Lower lobe of right lung (tissue), 2 donors: ENCODE measurements around the gene ANKS1B. TPM values are rescaled to one million over a fixed set of nuclear protein-coding genes. Genes with fewer than 3 reads are reported as not detected.

Experiments used
- ATAC-seq, 2 donors: fragments of 200-7000 bp; cut with Tn5 transposase; one replicate each; pipeline ENCODE4 v1.9.1; 2020 to 2022; ENCODE audit warnings: mild to moderate bottlenecking in 2 of 2, moderate library complexity in 2 of 2
- DNase-seq: peaks from one replicate; pipeline ENCODE4 v3.0.0-alpha.2; 2020
- H3K27ac ChIP-seq: fragments of 200-600 bp; one replicate; pipeline ENCODE4 v1.8.0; 2022
- H3K27me3 ChIP-seq: fragments of 200-600 bp; one replicate; pipeline ENCODE4 v1.8.0; 2022; ENCODE audit warnings: low read depth
- H3K36me3 ChIP-seq: fragments of 200-600 bp; one replicate; pipeline ENCODE4 v1.8.0; 2022; ENCODE audit warnings: mild to moderate bottlenecking
- H3K4me1 ChIP-seq: fragments of 200-600 bp; one replicate; pipeline ENCODE4 v1.8.0; 2022
- H3K4me3 ChIP-seq: fragments of 200-600 bp; one replicate; pipeline ENCODE4 v1.8.0; 2022; ENCODE audit warnings: mild to moderate bottlenecking
- H3K9me3 ChIP-seq: fragments of 200-600 bp; one replicate; pipeline ENCODE4 v1.8.0; 2022
- intact Hi-C: fragments of 100-400 bp; cut with DNase I; formaldehyde crosslinking; loops from one replicate; pipeline ENCODE4 v1.11.0; 2022
- total RNA-seq: library from RNA; stranded (reverse); fragmentation: NEBNext Ultra II Directional; extraction: Animal tissue kit (Norgen Biotek cat#: 25700); gene quantifications from one replicate; pipeline ENCODE4 v1.2.1, GENCODE V29; 2021
- TF ChIP-seq, protein P1 (sequence below): fragments of 200-600 bp; IDR thresholded peaks from one replicate; pipeline ENCODE4 v1.8.0; 2022; ENCODE audit warnings: antibody characterized with exemption, mild to moderate bottlenecking
- donor health status: DM: no; HTN: yes; CAD: no; lungs with severe emphysema.

Gene ANKS1B
- total RNA-seq, 1 donor from 2014 or later, result 4.0 TPM

DNA sequence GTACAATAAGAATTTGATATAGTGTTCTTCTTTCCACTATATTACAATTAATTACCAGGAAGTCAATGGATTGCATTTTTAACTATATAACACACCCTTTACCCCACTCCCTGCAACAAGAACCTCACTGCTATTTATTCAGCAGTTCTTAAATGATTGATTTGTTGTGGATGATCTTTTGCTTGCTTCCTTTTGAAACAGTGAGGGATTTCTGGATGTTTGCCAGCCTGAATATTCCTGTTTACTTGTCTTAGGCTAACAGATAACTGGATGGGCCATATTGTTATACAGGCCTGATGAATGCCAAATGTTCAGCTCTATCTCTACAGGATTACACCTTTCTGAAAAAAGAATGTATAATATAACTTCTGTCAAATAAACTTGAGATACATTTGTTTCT lies 842.1 kb downstream of the ANKS1B start:
- Histone ChIP-seq H3K4me1 (no peaks in the 10 kb centered on the region), H3K9me3 (no peaks in the 10 kb centered on the region), H3K36me3 (no peaks in the 10 kb centered on the region), H3K27me3 (no peaks in the 10 kb centered on the region), H3K27ac (no peak overlapping the region), H3K4me3 (no peak overlapping the region)
- DNase-seq, result no peak
- TF ChIP-seq, protein P1, sequence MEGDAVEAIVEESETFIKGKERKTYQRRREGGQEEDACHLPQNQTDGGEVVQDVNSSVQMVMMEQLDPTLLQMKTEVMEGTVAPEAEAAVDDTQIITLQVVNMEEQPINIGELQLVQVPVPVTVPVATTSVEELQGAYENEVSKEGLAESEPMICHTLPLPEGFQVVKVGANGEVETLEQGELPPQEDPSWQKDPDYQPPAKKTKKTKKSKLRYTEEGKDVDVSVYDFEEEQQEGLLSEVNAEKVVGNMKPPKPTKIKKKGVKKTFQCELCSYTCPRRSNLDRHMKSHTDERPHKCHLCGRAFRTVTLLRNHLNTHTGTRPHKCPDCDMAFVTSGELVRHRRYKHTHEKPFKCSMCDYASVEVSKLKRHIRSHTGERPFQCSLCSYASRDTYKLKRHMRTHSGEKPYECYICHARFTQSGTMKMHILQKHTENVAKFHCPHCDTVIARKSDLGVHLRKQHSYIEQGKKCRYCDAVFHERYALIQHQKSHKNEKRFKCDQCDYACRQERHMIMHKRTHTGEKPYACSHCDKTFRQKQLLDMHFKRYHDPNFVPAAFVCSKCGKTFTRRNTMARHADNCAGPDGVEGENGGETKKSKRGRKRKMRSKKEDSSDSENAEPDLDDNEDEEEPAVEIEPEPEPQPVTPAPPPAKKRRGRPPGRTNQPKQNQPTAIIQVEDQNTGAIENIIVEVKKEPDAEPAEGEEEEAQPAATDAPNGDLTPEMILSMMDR, result no peak
- ATAC-seq, result no peak
- intact Hi-C loops, result no loop called here

DNA sequence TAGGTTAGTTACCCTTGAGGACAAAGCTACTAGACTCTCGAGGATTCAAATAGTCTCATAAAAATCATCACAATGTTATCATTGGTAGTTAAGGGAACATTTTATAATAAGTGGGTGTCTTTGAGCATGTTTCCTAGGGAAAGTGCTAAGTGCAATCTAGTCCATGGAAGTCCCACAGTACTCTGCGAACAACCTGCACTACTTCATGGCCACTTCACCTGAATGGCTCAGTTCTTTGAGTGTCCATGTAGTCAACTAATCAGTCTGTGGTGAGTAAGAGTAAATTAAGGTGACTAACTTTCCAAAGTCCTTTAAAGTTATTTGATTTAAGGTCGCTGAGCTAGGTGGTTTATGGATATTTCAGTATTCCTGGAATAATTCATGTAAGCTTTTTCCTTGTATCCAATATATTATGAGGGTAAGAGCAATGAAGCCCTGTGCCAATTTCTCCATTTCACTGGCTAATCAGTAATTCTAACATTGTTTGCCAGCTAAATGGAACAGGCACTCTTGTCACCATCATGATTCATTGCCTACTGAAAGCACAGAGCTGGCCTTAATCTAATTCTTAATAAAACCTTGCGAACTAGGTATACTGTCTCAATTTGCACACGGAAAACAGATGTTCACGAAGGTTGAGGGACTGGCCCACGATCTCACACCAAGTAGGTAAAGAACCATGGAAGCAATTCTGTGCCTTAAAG lies 844.6 kb downstream of the ANKS1B start:
- peak in 1 of 2 donors; percentile 38 for ATAC-seq

DNA sequence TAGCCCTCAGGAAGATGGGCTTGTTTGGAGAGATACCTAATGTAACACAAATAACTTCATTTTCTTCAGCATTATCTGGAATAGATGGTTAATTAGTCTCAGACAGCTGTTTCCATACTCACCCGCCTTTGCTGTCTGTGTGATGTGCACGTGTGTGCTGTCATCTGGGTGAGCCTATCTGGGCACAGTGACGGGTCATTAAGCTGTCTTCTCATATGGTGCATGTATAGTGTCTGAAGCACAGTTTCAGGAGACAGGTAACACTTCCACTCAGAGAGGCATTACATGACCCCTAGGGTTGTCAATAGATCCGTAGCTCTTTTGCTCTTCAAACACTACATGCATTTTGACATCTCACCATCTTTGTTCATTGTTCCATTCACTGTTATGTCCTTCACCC lies 846.3 kb downstream of the ANKS1B start:
- Histone ChIP-seq H3K9me3 (no peaks in the 10 kb centered on the region), H3K4me3 (no peak overlapping the region), H3K36me3 (no peaks in the 10 kb centered on the region), H3K27ac (no peak overlapping the region), H3K27me3 (no peaks in the 10 kb centered on the region), H3K4me1 (no peaks in the 10 kb centered on the region)
- TF ChIP-seq, protein P1, result no peak
- intact Hi-C loops, result no loop called here
- no peak for DNase-seq
- no peak for ATAC-seq

More for the DNA sequence above, 844.6 kb downstream of the ANKS1B start:
- Histone ChIP-seq H3K36me3 (no peaks in the 10 kb centered on the region), H3K27ac (no peak overlapping the region), H3K27me3 (no peaks in the 10 kb centered on the region), H3K9me3 (no peaks in the 10 kb centered on the region), H3K4me1 (no peaks in the 10 kb centered on the region), H3K4me3 (no peak overlapping the region)
- intact Hi-C loops, result no loop called here
- DNase-seq, result no peak
- TF ChIP-seq, protein P1, result no peak

DNA sequence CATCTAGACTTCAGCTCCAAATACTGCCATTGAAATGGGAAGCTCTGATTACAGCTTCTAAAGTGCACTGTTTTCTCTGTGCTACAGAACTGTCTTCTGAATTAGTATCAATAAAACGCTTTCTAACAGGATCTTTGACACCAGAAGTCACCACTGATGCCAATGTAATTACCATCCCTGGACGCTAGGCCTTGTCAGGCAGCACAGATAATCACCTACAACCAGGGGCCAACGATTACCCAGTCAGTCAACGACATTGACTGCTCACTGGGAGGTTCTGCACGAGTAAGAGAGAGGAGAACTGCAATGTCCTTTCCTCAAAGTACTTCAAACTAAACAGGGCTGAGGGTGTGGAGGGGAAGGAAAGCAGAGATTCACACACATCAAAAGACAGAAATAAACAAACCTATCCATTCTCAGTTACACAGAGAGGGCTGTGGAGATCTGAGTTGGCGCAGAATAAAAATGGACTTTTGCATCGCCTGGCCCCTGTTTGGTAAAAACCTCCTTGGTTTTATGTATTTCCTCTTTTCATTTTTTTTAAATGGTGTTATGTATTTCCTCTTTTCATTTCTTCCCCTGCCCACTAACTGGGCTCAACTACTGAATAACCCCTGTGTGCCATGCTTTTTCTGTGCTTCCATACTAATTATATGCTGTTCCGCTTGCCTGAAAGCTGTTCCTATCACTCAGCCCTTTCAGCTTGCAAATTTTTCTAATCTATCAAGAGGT lies 847.4 kb downstream of the ANKS1B start:
- H3K36me3 ChIP-seq, result no peaks in the 10 kb centered on the region
- H3K4me1 ChIP-seq, result no peaks in the 10 kb centered on the region
- H3K27me3 ChIP-seq, result no peaks in the 10 kb centered on the region
- TF ChIP-seq, protein P1, result no peak
- ATAC-seq (no peak), DNase-seq (no peak)
- H3K27ac ChIP-seq, result no peak overlapping the region
- intact Hi-C loops, result no loop called here
- H3K9me3 ChIP-seq, result no peaks in the 10 kb centered on the region
- no peak overlapping the region for H3K4me3 ChIP-seq

DNA sequence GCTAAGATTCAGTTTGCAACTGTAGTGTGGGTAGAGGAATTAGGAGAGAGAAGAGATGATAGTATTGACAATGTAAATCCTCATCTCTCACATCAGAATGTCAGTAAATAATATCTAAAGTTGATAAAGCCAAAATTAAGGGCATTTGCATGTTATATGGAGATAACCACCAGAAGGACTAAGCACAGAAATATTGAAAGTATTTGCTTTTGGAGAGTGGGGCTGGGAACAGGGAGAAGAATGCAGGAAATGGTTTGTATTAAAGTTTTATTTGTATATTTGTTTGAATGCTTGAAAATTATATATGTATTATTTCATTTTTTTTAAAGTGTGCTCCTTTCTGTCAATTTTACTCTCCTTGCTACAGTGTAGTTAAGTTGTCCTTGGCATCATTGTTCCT lies 848.2 kb downstream of the ANKS1B start:
- no peak for DNase-seq
- intact Hi-C loops, result no loop called here
- H3K36me3 ChIP-seq, result no peaks in the 10 kb centered on the region
- no peaks in the 10 kb centered on the region for H3K9me3 ChIP-seq
- H3K4me3 ChIP-seq, result no peak overlapping the region
- H3K27ac ChIP-seq, result no peak overlapping the region
- ATAC-seq, result no peak
- H3K4me1 ChIP-seq, result no peaks in the 10 kb centered on the region
- TF ChIP-seq, protein P1, result no peak
- no peaks in the 10 kb centered on the region for H3K27me3 ChIP-seq
